Measurements from ENCODE around the gene ABL1. TPM values are rescaled to one million over a fixed set of nuclear protein-coding genes. Genes with fewer than 3 reads are reported as not detected.

Gene ABL1
- total RNA-seq, 4 donors from 2014 or later: 60.3 to 97.0 (median 79.8) TPM

DNA sequence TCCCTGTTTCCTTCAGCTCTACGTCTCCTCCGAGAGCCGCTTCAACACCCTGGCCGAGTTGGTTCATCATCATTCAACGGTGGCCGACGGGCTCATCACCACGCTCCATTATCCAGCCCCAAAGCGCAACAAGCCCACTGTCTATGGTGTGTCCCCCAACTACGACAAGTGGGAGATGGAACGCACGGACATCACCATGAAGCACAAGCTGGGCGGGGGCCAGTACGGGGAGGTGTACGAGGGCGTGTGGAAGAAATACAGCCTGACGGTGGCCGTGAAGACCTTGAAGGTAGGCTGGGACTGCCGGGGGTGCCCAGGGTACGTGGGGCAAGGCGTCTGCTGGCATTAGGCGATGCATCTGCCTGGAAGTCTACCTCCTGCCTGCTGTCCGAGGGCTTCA, 27.7 kb downstream of the ABL1 start:
- Histone ChIP-seq H3K9me3 (no peaks in the 10 kb centered on the region), H3K4me3 (replicated peaks in 1 of 3) (no peak overlapping the region), H3K27me3 (no peaks in the 10 kb centered on the region), H3K36me3 (peaks cover 0 to 7% of the 10 kb centered on the region in 2 donors), H3K27ac (peak overlapping the region in 2 of 3 donors; percentile 15 to 88), H3K4me1 (peaks cover 35 to 47% of the 10 kb centered on the region in 2 donors)
- no peak for TF ChIP-seq CTCF (IDR thresholded peaks at IDR 0.05)
- TF ChIP-seq POLR2A (IDR thresholded peaks at IDR 0.05): no peak
- intact Hi-C loops (cut with DNase I): loop anchor here (5.0 to 10.0 kb wide), 3 partner anchors 90 to 182 kb away; no protein-coding TSS in a partner anchor
- 92% methylated on average over 23 of the region's 23 CpGs for WGBS, 2 donors
- no peak for DNase-seq

DNA sequence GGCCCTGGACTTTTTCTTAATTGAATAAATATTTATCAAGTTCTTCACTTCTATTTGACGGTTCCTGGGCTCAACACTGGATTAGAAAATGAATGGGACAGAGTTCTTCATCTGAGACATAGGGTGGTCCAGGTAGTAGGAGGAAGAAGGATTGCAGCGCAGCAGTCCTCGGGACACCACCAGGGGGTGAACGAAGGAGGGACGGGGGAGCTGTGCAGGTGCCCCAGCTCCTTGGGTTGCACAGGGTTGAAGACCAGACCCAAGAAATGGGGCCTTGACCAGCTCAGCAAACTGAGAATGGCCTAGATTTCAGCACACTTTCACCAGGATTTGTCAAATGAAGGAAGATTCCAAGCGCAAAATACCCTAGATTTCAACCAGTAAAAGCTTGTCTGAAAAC, 29.5 kb downstream of the ABL1 start:
- WGBS, 2 donors: 93 to 94% methylated on average over 6 of the region's 6 CpGs
- intact Hi-C loops (cut with DNase I): loop anchor here (5.0 to 10.0 kb wide), 3 partner anchors 92 to 180 kb away; no protein-coding TSS in a partner anchor
- no peaks in the 10 kb centered on the region for H3K27me3 ChIP-seq
- no peak overlapping the region for H3K4me3 ChIP-seq (replicated peaks in 1 of 3)
- peaks cover 0 to 7% of the 10 kb centered on the region in 2 donors for H3K36me3 ChIP-seq
- TF ChIP-seq CTCF (IDR thresholded peaks at IDR 0.05) (no peak), POLR2A (IDR thresholded peaks at IDR 0.05) (no peak)
- H3K9me3 ChIP-seq: no peaks in the 10 kb centered on the region
- peaks cover 25 to 39% of the 10 kb centered on the region in 2 donors for H3K4me1 ChIP-seq
- no peak for DNase-seq
- H3K27ac ChIP-seq: no peak overlapping the region

DNA sequence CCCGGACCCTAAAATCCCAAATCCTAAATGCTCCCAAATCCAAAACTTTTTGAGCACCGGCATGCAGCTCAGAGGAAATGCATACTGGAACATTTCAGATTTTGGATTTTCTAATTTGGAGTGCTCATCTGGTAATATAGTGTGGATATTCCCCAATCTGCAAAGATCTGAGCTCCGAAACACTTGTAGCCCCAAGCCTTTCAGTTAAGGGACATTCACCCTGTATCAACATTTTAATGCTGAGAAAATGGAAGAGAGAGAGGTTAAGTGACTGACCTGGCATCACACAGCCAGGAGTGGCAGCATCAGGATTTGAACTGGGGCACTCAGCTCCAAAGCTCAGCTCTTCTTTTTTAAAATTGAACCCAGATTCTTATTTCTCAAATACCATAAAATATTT, 30.9 kb downstream of the ABL1 start:
- H3K27ac ChIP-seq: no peak overlapping the region
- TF ChIP-seq POLR2A (IDR thresholded peaks at IDR 0.05) (no peak), CTCF (IDR thresholded peaks at IDR 0.05) (no peak)
- H3K27me3 ChIP-seq: no peaks in the 10 kb centered on the region
- DNase-seq: no peak
- H3K36me3 ChIP-seq: peaks cover 0 to 7% of the 10 kb centered on the region in 2 donors
- intact Hi-C loops (cut with DNase I): loop anchor here (5.0 to 10.0 kb wide), 2 partner anchors 76 to 179 kb away; no protein-coding TSS in a partner anchor
- H3K4me3 ChIP-seq (replicated peaks in 1 of 3): no peak overlapping the region
- WGBS, 2 donors: 98 to 99% methylated on average over 3 of the region's 3 CpGs
- peaks cover 28 to 43% of the 10 kb centered on the region in 2 donors for H3K4me1 ChIP-seq
- H3K9me3 ChIP-seq: no peaks in the 10 kb centered on the region

DNA sequence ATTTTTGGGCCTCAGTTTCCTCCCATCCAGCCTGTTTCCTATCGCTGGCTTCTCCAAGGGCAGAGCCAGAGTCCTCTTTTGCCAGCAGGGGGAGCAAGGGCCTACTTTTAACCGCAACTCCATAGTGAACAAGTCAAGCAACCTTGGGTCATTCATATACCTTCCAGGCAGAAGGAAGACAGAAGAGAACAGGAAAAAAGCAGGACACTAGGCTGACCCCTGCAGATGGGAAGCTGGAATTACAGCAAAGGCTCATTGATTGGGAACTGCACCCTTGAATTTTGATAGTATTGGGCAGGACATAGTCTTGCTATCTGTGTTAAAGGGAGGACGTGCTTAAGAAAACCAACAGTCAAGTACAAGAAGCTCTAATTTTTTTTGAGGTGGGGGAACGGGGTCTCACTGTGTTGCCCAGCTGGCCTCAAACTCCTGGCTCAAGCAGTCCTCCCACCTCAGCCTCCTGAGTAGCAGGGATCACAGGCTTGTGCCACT, 31.5 kb downstream of the ABL1 start:
- H3K4me3 ChIP-seq (replicated peaks in 1 of 3): no peak overlapping the region
- H3K27ac ChIP-seq: no peak overlapping the region
- peaks cover 0 to 7% of the 10 kb centered on the region in 2 donors for H3K36me3 ChIP-seq
- TF ChIP-seq CTCF (IDR thresholded peaks at IDR 0.05) (peak; percentile 52 to 75 (median 68)), POLR2A (IDR thresholded peaks at IDR 0.05) (no peak)
- no peaks in the 10 kb centered on the region for H3K9me3 ChIP-seq
- peak; percentile 68 to 72 for DNase-seq
- intact Hi-C loops (cut with DNase I): loop anchor here (5.0 to 10.0 kb wide), 2 partner anchors 76 to 178 kb away; no protein-coding TSS in a partner anchor
- H3K4me1 ChIP-seq: peaks cover 24 to 43% of the 10 kb centered on the region in 2 donors
- H3K27me3 ChIP-seq: no peaks in the 10 kb centered on the region
- 47 to 50% methylated on average over 4 of the region's 4 CpGs for WGBS, 2 donors

DNA sequence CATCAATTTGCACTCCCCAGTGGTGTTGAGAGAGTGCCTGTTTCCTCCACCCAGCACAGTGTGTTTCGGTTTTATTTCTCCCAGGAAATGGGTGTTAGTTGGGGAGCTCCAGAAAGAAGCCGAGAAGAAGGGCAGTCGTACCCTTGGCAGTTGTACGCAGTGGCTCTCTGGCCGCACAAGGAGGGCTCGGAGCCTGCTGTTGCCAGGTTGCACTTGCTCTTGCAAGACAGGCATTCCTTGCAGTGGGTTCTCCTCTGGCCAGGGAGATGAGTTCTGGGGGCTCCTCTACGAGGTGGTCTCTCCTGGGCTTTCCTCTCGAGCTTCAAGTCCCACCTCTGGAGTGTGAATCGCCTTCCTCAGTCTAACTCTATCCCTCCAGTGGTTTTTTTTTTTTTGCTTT, 32.5 kb downstream of the ABL1 start:
- no peak for DNase-seq
- Histone ChIP-seq H3K4me1 (peaks cover 28 to 45% of the 10 kb centered on the region in 2 donors), H3K4me3 (replicated peaks in 1 of 3) (no peak overlapping the region), H3K36me3 (peaks cover 9 to 15% of the 10 kb centered on the region in 2 donors), H3K27me3 (no peaks in the 10 kb centered on the region), H3K27ac (no peak overlapping the region), H3K9me3 (no peaks in the 10 kb centered on the region)
- intact Hi-C loops (cut with DNase I): loop anchor here (5.0 to 10.0 kb wide), 2 partner anchors 75 to 177 kb away; no protein-coding TSS in a partner anchor
- 92 to 95% methylated on average over 9 of the region's 9 CpGs for WGBS, 2 donors
- TF ChIP-seq CTCF (IDR thresholded peaks at IDR 0.05): no peak
- TF ChIP-seq POLR2A (IDR thresholded peaks at IDR 0.05): no peak
